Neural cell (in vitro differentiated cells): ENCODE data around the gene CCR7.

Experiments
- EP300 ChIP-seq: fragments of 450-650 bp; conservative IDR thresholded peaks from 2 replicates; pipeline ENCODE4 v1.6.1; 2014; ENCODE audit warnings: antibody characterized with exemption, mild to moderate bottlenecking, moderate library complexity; ENCODE audit not compliant: poor library complexity, severe bottlenecking
- EZH2 ChIP-seq: fragments of 200-600, 300-800 bp; shearing (Covaris generic), sonication (generic); IDR thresholded peaks from 2 replicates; pipeline ENCODE4 v1.6.1; 2014; ENCODE audit warnings: antibody characterized with exemption, low read length, borderline replicate concordance, mild to moderate bottlenecking; ENCODE audit not compliant: insufficient read depth, poor library complexity, severe bottlenecking
- POLR2AphosphoS5 ChIP-seq: IDR thresholded peaks from 2 replicates; pipeline ENCODE4 v1.6.1; 2012
- SMC3 ChIP-seq: fragments of 450-650 bp; conservative IDR thresholded peaks from 2 replicates; pipeline ENCODE4 v1.6.1; 2014; ENCODE audit warnings: antibody characterized with exemption, mild to moderate bottlenecking, moderate library complexity; ENCODE audit not compliant: poor library complexity
- TAF1 ChIP-seq: IDR thresholded peaks from 2 replicates; pipeline ENCODE4 v1.6.1; 2012; ENCODE audit warnings: low read depth
- TF ChIP-seq, protein P1 (sequence below): fragments of 450-650 bp; IDR thresholded peaks from 2 replicates; pipeline ENCODE4 v1.5.1; 2014; ENCODE audit warnings: antibody characterized with exemption, mild to moderate bottlenecking, moderate library complexity; ENCODE audit not compliant: poor library complexity, severe bottlenecking

DNA sequence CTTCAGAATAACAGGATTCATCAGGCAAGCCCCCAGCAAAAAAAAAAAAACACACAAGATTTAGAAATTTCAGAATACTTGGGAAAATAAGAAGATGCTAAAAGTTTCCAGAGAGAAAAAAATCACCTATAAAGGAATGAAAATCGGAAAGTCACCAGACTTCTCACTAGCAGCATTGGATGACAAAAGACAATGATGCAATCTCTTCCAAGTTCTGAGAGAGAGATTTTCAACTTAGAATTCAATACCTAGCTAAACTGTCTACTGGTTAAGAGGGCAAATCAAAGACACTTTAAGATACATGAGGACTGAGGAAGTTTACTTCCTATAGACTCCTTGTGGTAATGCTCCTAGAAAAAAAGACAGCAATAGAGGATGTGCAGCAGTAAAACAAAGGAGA lies 40.0 kb downstream of the CCR7 start:
- TF ChIP-seq, protein P1, sequence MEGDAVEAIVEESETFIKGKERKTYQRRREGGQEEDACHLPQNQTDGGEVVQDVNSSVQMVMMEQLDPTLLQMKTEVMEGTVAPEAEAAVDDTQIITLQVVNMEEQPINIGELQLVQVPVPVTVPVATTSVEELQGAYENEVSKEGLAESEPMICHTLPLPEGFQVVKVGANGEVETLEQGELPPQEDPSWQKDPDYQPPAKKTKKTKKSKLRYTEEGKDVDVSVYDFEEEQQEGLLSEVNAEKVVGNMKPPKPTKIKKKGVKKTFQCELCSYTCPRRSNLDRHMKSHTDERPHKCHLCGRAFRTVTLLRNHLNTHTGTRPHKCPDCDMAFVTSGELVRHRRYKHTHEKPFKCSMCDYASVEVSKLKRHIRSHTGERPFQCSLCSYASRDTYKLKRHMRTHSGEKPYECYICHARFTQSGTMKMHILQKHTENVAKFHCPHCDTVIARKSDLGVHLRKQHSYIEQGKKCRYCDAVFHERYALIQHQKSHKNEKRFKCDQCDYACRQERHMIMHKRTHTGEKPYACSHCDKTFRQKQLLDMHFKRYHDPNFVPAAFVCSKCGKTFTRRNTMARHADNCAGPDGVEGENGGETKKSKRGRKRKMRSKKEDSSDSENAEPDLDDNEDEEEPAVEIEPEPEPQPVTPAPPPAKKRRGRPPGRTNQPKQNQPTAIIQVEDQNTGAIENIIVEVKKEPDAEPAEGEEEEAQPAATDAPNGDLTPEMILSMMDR: no peak
- no peak for TF ChIP-seq POLR2AphosphoS5
- TF ChIP-seq EZH2: no peak
- no peak for TF ChIP-seq EP300
- TF ChIP-seq TAF1: no peak
- TF ChIP-seq SMC3: no peak
